Neural progenitor cell (in vitro differentiated cells): ENCODE data around the gene KLRB1. TPM values are rescaled to one million over a fixed set of nuclear protein-coding genes. Genes with fewer than 3 reads are reported as not detected.

Experiments used
- DNase-seq: peaks from one replicate; pipeline ENCODE4 v3.0.0-alpha.2; 2016; ENCODE audit warnings: low spot score
- H2AFZ ChIP-seq: fragments of 200-600 bp; sonication (generic); replicated peaks from 2 replicates; pipeline ENCODE4 v1.6.1; 2016; ENCODE audit warnings: antibody characterized with exemption
- H3F3A ChIP-seq: fragments of 200-600 bp; sonication (generic); 2 replicates; pipeline ENCODE4 v1.6.1; 2016; ENCODE audit warnings: antibody characterized with exemption, low read depth
- H3K27ac ChIP-seq: fragments of 200-600 bp; sonication (generic); 2 replicates; pipeline ENCODE4 v1.5.1; 2016; ENCODE audit warnings: mild to moderate bottlenecking
- H3K27me3 ChIP-seq: fragments of 200-600 bp; sonication (generic); 2 replicates; pipeline ENCODE4 v1.6.1; 2016; ENCODE audit warnings: mild to moderate bottlenecking, moderate library complexity
- H3K36me3 ChIP-seq: fragments of 200-600 bp; sonication (generic); 2 replicates; pipeline ENCODE4 v1.5.1; 2016
- H3K4me1 ChIP-seq: fragments of 200-600 bp; sonication (generic); 2 replicates; pipeline ENCODE4 v1.6.1; 2016; ENCODE audit warnings: mixed run types
- H3K4me2 ChIP-seq: fragments of 200-600 bp; sonication (generic); 2 replicates; pipeline ENCODE4 v1.6.1; 2016
- H3K4me3 ChIP-seq: fragments of 200-600 bp; sonication (generic); 2 replicates; pipeline ENCODE4 v1.5.1; 2016
- H3K79me2 ChIP-seq: fragments of 200-600 bp; sonication (generic); 2 replicates; pipeline ENCODE4 v1.6.1; 2016; ENCODE audit warnings: low read depth
- H3K9ac ChIP-seq: fragments of 200-600 bp; sonication (generic); 2 replicates; pipeline ENCODE4 v1.6.1; 2016
- H3K9me3 ChIP-seq: fragments of 200-600 bp; sonication (generic); 2 replicates; pipeline ENCODE4 v1.5.1; 2016; ENCODE audit warnings: low read depth
- H4K20me1 ChIP-seq: fragments of 200-600 bp; sonication (generic); 2 replicates; pipeline ENCODE4 v1.6.1; 2016; ENCODE audit warnings: low read depth
- H3K27ac Mint-ChIP-seq: 3 replicates; pipeline ENCODE4 v1.8.0; 2021; ENCODE audit warnings: mixed read lengths
- H3K27me3 Mint-ChIP-seq: 2 replicates; pipeline ENCODE4 v1.8.0; 2022; ENCODE audit warnings: low read depth, mild to moderate bottlenecking, inconsistent platforms, moderate library complexity, mixed read lengths; ENCODE audit not compliant: insufficient read depth
- H3K36me3 Mint-ChIP-seq: 3 replicates; pipeline ENCODE4 v1.8.0; 2021; ENCODE audit warnings: mixed read lengths
- H3K4me1 Mint-ChIP-seq: 3 replicates; pipeline ENCODE4 v1.8.0; 2021; ENCODE audit warnings: mixed read lengths
- H3K4me3 Mint-ChIP-seq: 3 replicates; pipeline ENCODE4 v1.8.0; 2021; ENCODE audit warnings: mild to moderate bottlenecking, moderate library complexity, mixed read lengths
- H3K9me3 Mint-ChIP-seq: 3 replicates; pipeline ENCODE4 v1.8.0; 2020; ENCODE audit warnings: mixed read lengths
- CTCF ChIP-seq: fragments of 200-600 bp; sonication (generic); IDR thresholded peaks from 2 replicates; pipeline ENCODE4 v1.5.1; 2017; ENCODE audit warnings: antibody characterized with exemption, mild to moderate bottlenecking
- EZH2 ChIP-seq: fragments of 200-600 bp; sonication (generic); IDR thresholded peaks from 2 replicates; pipeline ENCODE4 v1.6.1; 2017; ENCODE audit warnings: antibody characterized with exemption, mild to moderate bottlenecking, moderate library complexity
- EZH2phosphoT487 ChIP-seq: fragments of 200-600 bp; sonication (generic); IDR thresholded peaks from 2 replicates; pipeline ENCODE4 v1.6.1; 2017; ENCODE audit warnings: antibody characterized with exemption
- total RNA-seq: library from RNA; depleted of rRNA; stranded (reverse); fragments of >200 nt; gene quantifications from 2 replicates; pipeline ENCODE4 v1.2.3, GENCODE V29; 2015; ENCODE audit warnings: low replicate concordance

KLRB1 gene
- total RNA-seq, 1 donor from 2014 or later: not detected

GRCh38 chr12:9636150-9636850 lies 28.6 kb upstream of the KLRB1 start:
- no peaks in the 10 kb centered on the region for H3K4me1 Mint-ChIP-seq
- no peaks in the 10 kb centered on the region for H3K9me3 ChIP-seq
- H3K36me3 Mint-ChIP-seq: peaks cover 5% of the 10 kb centered on the region
- H3K4me3 Mint-ChIP-seq: no peak overlapping the region
- H2AFZ ChIP-seq: no peak overlapping the region
- H3K9ac ChIP-seq: no peak overlapping the region
- H3K36me3 ChIP-seq: no peaks in the 10 kb centered on the region
- H3K27me3 ChIP-seq: no peaks in the 10 kb centered on the region
- no peaks in the 10 kb centered on the region for H3K79me2 ChIP-seq
- H4K20me1 ChIP-seq: no peaks in the 10 kb centered on the region
- peaks cover 11% of the 10 kb centered on the region for H3K9me3 Mint-ChIP-seq
- no peaks in the 10 kb centered on the region for H3F3A ChIP-seq
- no peak for TF ChIP-seq EZH2
- TF ChIP-seq CTCF: no peak
- TF ChIP-seq EZH2phosphoT487: no peak
- peaks cover 3% of the 10 kb centered on the region for H3K27me3 Mint-ChIP-seq
- no peak overlapping the region for H3K27ac Mint-ChIP-seq
- no peak overlapping the region for H3K27ac ChIP-seq
- no peak for DNase-seq
- H3K4me3 ChIP-seq: no peak overlapping the region
- H3K4me1 ChIP-seq: no peaks in the 10 kb centered on the region
- no peak overlapping the region for H3K4me2 ChIP-seq

- Mint-ChIP-seq H3K4me1 (no peaks in the 10 kb centered on the region), H3K9me3 (peaks cover 11% of the 10 kb centered on the region), H3K36me3 (peaks cover 5% of the 10 kb centered on the region), H3K4me3 (no peak overlapping the region), H3K27ac (no peak overlapping the region), H3K27me3 (peaks cover 3% of the 10 kb centered on the region)
- Histone ChIP-seq H3K9me3 (no peaks in the 10 kb centered on the region), H3K4me3 (no peak overlapping the region), H4K20me1 (no peaks in the 10 kb centered on the region), H3K36me3 (no peaks in the 10 kb centered on the region), H3K79me2 (no peaks in the 10 kb centered on the region), H3K27me3 (no peaks in the 10 kb centered on the region), H3K9ac (no peak overlapping the region), H3K27ac (no peak overlapping the region), H3K4me2 (no peak overlapping the region), H3F3A (no peaks in the 10 kb centered on the region), H2AFZ (no peak overlapping the region), H3K4me1 (no peaks in the 10 kb centered on the region)
- DNase-seq: no peak
- TF ChIP-seq CTCF (no peak), EZH2 (no peak), EZH2phosphoT487 (no peak)
Measured at GRCh38 chr12:9634969-9635754, 27.4 kb upstream of the KLRB1 start.

- H3F3A ChIP-seq: no peaks in the 10 kb centered on the region
- H3K36me3 ChIP-seq: no peaks in the 10 kb centered on the region
- no peaks in the 10 kb centered on the region for H3K27me3 ChIP-seq
- H3K4me3 ChIP-seq: no peak overlapping the region
- Mint-ChIP-seq H3K36me3 (peaks cover 5% of the 10 kb centered on the region), H3K4me1 (no peaks in the 10 kb centered on the region), H3K27me3 (peaks cover 3% of the 10 kb centered on the region), H3K9me3 (peaks cover 9% of the 10 kb centered on the region), H3K27ac (no peak overlapping the region), H3K4me3 (no peak overlapping the region)
- TF ChIP-seq EZH2phosphoT487: no peak
- TF ChIP-seq CTCF: peak; percentile 86
- no peak overlapping the region for H3K9ac ChIP-seq
- no peak overlapping the region for H2AFZ ChIP-seq
- no peaks in the 10 kb centered on the region for H3K4me1 ChIP-seq
- H3K79me2 ChIP-seq: no peaks in the 10 kb centered on the region
- no peak overlapping the region for H3K27ac ChIP-seq
- peak; percentile 57 for DNase-seq
- H4K20me1 ChIP-seq: no peaks in the 10 kb centered on the region
- H3K9me3 ChIP-seq: no peaks in the 10 kb centered on the region
- H3K4me2 ChIP-seq: no peak overlapping the region
Measured at GRCh38 chr12:9634177-9634803, 26.6 kb upstream of the KLRB1 start.
